Fibroblast of upper back skin (primary cell): Measurements from ENCODE around the gene RYR2.
A peak's percentile ranks its signal among the peaks of the same experiment; 100 is the strongest.

ENCODE experiments used
- DNase-seq: peaks from one replicate; pipeline ENCODE4 v3.0.0-alpha.2; 2013

Gene RYR2

GRCh38 chr1:237687804-237688203, 645.8 kb downstream of the RYR2 start:
- DNase-seq, result no peak

- no peak for DNase-seq
Observed at GRCh38 chr1:237690656-237691055, 648.7 kb downstream of the RYR2 start.

- no peak for DNase-seq
Observed at GRCh38 chr1:237692255-237692654, 650.3 kb downstream of the RYR2 start.

- no peak for DNase-seq
Observed at GRCh38 chr1:237695878-237696277, 653.9 kb downstream of the RYR2 start.

- no peak for DNase-seq
Observed at GRCh38 chr1:237700181-237700580, 658.2 kb downstream of the RYR2 start.

- no peak for DNase-seq
Observed at GRCh38 chr1:237701534-237701933, 659.5 kb downstream of the RYR2 start.

GRCh38 chr1:237702161-237702560, 660.2 kb downstream of the RYR2 start:
- DNase-seq, result no peak

- DNase-seq, result no peak
Observed at GRCh38 chr1:237705462-237705861, 663.5 kb downstream of the RYR2 start.

GRCh38 chr1:237709355-237709754, 667.4 kb downstream of the RYR2 start:
- no peak for DNase-seq

GRCh38 chr1:237711281-237711680, 669.3 kb downstream of the RYR2 start:
- DNase-seq, result no peak

- no peak for DNase-seq
Observed at GRCh38 chr1:237712082-237712481, 670.1 kb downstream of the RYR2 start.

GRCh38 chr1:237712586-237713157, 670.7 kb downstream of the RYR2 start:
- DNase-seq, result peak; percentile 42

GRCh38 chr1:237713916-237714315, 671.9 kb downstream of the RYR2 start:
- DNase-seq, result no peak

- DNase-seq, result no peak
Observed at GRCh38 chr1:237717106-237717505, 675.1 kb downstream of the RYR2 start.

GRCh38 chr1:237730826-237731350, 688.9 kb downstream of the RYR2 start:
- no peak for DNase-seq

- DNase-seq, result no peak
Observed at GRCh38 chr1:237732657-237733056, 690.7 kb downstream of the RYR2 start.

GRCh38 chr1:237736372-237737029, 694.5 kb downstream of the RYR2 start:
- no peak for DNase-seq

GRCh38 chr1:237737448-237737847, 695.5 kb downstream of the RYR2 start:
- DNase-seq, result no peak

GRCh38 chr1:237737938-237738610, 696.1 kb downstream of the RYR2 start:
- no peak for DNase-seq

GRCh38 chr1:237740846-237741245, 698.9 kb downstream of the RYR2 start:
- DNase-seq, result no peak

- no peak for DNase-seq
Observed at GRCh38 chr1:237745545-237745944, 703.6 kb downstream of the RYR2 start.

- no peak for DNase-seq
Observed at GRCh38 chr1:237748171-237748960, 706.4 kb downstream of the RYR2 start.

- no peak for DNase-seq
Observed at GRCh38 chr1:237749122-237749521, 707.1 kb downstream of the RYR2 start.
